BE2C (cell line): ENCODE results near the gene PERP.

Experiments used
- DNase-seq: peaks from one replicate; pipeline ENCODE4 v3.0.0-alpha.2; 2020
- H3K27me3 ChIP-seq: fragments of 250-450 bp; sonication (Bioruptor Pico); 2 replicates; pipeline ENCODE4 v1.5.1; 2020; ENCODE audit warnings: mild to moderate bottlenecking
- H3K36me3 ChIP-seq: fragments of 250-450 bp; sonication (Bioruptor Pico); 2 replicates; pipeline ENCODE4 v1.5.1; 2020; ENCODE audit warnings: mild to moderate bottlenecking
- H3K4me1 ChIP-seq: fragments of 250-450 bp; sonication (Bioruptor Pico); 2 replicates; pipeline ENCODE4 v1.5.1; 2020
- H3K4me3 ChIP-seq: 2 replicates; pipeline ENCODE4 v1.5.1; 2011; ENCODE audit warnings: low read depth, low read length
- H3K9me3 ChIP-seq: fragments of 250-450 bp; sonication (Bioruptor Pico); 2 replicates; pipeline ENCODE4 v1.5.1; 2020
- TF ChIP-seq, protein P1 (sequence below): IDR thresholded peaks from 2 replicates; pipeline ENCODE4 v1.5.1; 2012; ENCODE audit warnings: mild to moderate bottlenecking, low read depth, low read length

Gene PERP

DNA sequence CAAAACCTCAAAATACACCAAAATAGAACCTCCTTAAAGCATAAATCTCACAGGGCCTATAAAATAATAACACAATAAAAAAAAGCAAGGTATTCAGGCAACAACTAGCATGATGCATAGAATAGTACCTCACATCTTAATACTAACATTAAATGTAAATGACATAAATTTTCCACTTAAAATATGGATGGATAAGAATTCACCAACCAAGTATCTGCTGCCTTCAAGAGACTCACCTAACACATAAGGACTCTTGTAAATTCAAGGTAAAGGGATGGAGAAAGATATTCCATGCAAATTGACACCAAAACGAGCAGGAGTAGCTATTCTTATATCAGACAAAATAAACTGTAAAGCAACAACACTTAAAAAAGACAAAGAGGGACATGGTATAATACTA is 52.2 kb downstream of the PERP start:
- TF ChIP-seq, protein P1, sequence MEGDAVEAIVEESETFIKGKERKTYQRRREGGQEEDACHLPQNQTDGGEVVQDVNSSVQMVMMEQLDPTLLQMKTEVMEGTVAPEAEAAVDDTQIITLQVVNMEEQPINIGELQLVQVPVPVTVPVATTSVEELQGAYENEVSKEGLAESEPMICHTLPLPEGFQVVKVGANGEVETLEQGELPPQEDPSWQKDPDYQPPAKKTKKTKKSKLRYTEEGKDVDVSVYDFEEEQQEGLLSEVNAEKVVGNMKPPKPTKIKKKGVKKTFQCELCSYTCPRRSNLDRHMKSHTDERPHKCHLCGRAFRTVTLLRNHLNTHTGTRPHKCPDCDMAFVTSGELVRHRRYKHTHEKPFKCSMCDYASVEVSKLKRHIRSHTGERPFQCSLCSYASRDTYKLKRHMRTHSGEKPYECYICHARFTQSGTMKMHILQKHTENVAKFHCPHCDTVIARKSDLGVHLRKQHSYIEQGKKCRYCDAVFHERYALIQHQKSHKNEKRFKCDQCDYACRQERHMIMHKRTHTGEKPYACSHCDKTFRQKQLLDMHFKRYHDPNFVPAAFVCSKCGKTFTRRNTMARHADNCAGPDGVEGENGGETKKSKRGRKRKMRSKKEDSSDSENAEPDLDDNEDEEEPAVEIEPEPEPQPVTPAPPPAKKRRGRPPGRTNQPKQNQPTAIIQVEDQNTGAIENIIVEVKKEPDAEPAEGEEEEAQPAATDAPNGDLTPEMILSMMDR: no peak

DNA sequence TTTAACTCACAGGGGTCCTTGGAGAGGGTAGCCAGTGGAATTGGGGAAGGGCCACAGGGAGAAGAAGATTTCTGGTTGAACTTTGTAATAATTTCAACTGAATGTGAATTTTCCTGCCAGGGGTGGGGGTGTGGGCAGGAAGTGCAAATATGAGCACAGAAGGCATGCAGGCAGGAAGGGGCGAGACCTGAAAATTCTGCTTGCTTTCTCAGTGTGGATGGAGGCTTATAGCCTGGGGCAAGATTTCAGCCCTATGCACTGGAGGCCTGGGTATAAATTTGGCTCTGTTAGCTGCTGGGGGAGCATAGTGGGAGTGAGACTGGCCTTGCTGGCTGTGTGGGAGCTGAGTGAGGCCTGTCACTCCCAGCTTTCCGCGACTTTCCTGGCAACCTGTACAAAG is 54.4 kb downstream of the PERP start:
- no peaks in the 10 kb centered on the region for H3K9me3 ChIP-seq
- H3K4me3 ChIP-seq: no peak overlapping the region
- H3K27me3 ChIP-seq: no peaks in the 10 kb centered on the region
- no peaks in the 10 kb centered on the region for H3K36me3 ChIP-seq
- no peaks in the 10 kb centered on the region for H3K4me1 ChIP-seq
- TF ChIP-seq, protein P1: no peak
- no peak for DNase-seq

More for the DNA sequence above, 52.2 kb downstream of the PERP start:
- Histone ChIP-seq H3K4me1 (no peaks in the 10 kb centered on the region), H3K36me3 (no peaks in the 10 kb centered on the region), H3K9me3 (no peaks in the 10 kb centered on the region), H3K4me3 (no peak overlapping the region), H3K27me3 (no peaks in the 10 kb centered on the region)
- no peak for DNase-seq

DNA sequence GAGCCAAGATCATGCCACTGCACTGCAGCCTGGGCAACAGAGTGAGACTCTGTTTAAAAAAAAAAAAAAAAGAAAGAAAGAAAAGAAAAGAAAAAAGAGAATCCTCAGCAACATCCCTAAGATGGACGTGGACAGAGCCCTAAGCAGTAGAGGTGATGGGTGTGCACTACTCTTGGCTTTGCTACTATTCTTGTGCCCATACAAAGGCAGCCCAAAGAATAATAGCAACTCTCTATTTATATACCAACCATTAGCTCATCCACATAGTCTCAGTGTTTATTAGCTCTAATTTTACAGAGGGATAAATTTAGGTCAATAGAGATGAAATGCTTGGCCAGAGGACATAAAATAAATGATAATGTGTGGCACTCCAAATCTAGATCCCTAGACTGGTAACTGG is 62.2 kb downstream of the PERP start:
- Histone ChIP-seq H3K9me3 (no peaks in the 10 kb centered on the region), H3K4me3 (no peak overlapping the region), H3K27me3 (no peaks in the 10 kb centered on the region), H3K4me1 (no peaks in the 10 kb centered on the region), H3K36me3 (no peaks in the 10 kb centered on the region)
- DNase-seq: no peak
- TF ChIP-seq, protein P1: no peak

DNA sequence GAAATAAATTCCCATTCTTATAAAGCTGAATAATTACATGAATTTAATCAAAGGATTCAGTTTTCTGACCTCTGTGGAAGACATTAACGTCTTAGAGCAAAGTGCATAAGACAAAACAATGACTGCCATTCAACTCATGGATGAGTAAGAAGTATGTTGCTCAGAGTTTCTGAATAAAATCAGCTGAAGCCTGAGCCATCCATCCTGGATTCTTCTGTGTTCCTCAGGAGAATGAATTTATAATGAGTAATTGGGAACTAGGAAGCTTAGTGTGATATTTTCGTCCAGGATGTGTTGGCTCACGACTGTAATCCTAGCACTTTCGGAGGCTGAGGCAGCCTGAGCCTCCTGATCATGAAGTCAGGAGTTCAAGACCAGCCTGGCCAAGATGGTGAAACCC is 62.8 kb downstream of the PERP start:
- Histone ChIP-seq H3K36me3 (no peaks in the 10 kb centered on the region), H3K9me3 (no peaks in the 10 kb centered on the region), H3K4me1 (no peaks in the 10 kb centered on the region), H3K27me3 (no peaks in the 10 kb centered on the region), H3K4me3 (no peak overlapping the region)
- TF ChIP-seq, protein P1: no peak
- no peak for DNase-seq
